ENCODE results near the gene C5orf46.
A peak's percentile ranks its signal among the peaks of the same experiment; 100 is the strongest.
"Not testable (repeated sequence)": the region's sequence is repeated elsewhere in the genome, so short reads cannot be mapped to it uniquely, and the experiment has no call there.

Gene C5orf46

DNA sequence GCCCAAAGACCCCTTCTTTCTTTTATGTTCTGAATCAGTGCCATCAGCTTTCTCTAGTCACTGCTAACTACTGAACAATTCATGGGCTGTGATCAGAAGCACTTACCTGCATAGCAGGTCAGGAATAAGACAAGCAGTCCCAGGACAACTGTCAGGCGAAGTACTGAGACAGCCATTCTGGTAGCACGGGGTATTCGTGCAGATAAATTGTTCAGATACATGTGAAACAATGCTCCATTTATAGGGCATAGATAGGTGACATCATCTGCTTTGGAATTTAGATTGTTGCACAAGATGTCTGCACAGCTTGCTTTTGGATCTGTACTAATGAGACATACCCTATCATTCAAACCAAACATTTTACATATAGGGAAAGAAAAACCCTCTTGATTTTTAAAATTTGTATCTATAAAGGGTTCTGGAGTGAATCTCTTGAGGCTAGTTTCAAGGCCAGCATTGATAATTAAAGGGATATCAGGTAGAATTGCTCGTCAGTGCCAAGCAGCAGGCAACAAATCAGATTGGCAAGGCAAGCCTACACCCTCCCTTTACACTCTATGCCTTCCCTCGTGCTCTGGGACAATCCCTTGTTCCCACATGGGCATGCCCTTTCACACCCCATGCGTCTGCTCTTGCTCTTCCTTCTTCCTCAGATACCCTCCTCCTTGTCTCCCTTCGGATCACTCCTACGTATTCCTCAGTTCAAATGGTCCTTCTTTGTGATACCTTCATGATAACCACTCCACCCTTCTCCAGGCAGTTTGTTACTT, at the start of gene C5orf46:
Gene C5orf46, minus strand, starts transcription at position 213 of the 770 bp plus-strand sequence. Its CDS starts 37 bp downstream, at position 176.
- DNase-seq (ENCODE audit: low spot score) = peak; percentile 30

- no peak for DNase-seq (ENCODE audit: low spot score)
Observed at GRCh38 chr5:147954971-147955370, 48.6 kb upstream of the C5orf46 start.

GRCh38 chr5:147949711-147950573, 43.6 kb upstream of the C5orf46 start:
- peak; percentile 45 for DNase-seq (ENCODE audit: low spot score)

DNA sequence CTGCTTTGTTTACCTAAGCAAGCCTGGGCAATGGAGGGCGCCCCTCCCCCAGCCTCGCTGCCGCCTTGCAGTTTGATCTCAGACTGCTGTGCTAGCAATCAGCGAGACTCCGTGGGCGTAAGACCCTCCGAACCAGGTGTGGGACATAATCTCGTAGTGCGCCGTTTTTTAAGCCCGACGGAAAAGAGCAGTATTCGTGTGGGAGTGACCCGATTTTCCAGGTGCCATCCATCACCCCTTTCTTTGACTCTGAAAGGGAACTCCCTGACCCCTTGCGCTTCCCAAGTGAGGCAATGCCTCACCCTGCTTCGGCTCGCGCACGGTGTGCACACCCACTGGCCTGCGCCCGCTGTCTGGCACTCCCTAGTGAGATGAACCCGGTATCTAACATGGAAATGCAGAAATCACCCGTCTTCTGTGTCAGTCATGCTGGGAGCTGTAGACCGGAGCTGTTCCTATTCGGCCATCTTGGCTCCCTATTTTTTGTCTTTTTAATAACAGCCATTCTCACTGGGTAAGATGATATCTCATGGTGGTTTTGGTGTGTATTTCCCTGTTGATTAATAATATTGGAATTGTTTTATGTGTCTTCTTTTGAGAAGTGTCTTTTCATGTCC, 40.4 kb upstream of the C5orf46 start:
- not testable (repeated sequence) for DNase-seq (ENCODE audit: low spot score)

GRCh38 chr5:147939431-147940114, 33.2 kb upstream of the C5orf46 start:
- DNase-seq (ENCODE audit: low spot score) = no peak

GRCh38 chr5:147935032-147935431, 28.7 kb upstream of the C5orf46 start:
- peak; percentile 66 for DNase-seq (ENCODE audit: low spot score)

- no peak for DNase-seq (ENCODE audit: low spot score)
Observed at GRCh38 chr5:147930769-147931168, 24.4 kb upstream of the C5orf46 start.

GRCh38 chr5:147927901-147928300, 21.6 kb upstream of the C5orf46 start:
- DNase-seq (ENCODE audit: low spot score) = no peak

DNA sequence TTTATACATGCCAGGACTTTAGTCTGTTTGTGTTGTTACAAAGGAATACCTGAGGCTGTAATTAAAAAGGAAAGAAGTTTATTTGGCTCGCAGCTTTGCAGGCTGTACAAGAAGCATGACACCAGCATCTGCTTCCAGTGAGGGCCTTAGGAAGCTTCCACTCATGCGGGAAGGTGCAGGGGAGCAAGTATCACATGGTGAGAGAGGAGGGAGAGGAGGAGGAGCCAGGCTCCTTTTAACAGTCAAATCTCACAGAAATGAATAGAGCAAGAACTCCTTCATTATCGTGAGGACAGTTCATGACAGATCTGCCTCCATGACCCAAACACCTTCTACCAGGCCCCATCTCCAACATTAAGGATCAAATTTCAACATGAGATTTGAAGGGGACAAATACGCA, 18.7 kb upstream of the C5orf46 start:
- no peak for DNase-seq (ENCODE audit: low spot score)

DNA sequence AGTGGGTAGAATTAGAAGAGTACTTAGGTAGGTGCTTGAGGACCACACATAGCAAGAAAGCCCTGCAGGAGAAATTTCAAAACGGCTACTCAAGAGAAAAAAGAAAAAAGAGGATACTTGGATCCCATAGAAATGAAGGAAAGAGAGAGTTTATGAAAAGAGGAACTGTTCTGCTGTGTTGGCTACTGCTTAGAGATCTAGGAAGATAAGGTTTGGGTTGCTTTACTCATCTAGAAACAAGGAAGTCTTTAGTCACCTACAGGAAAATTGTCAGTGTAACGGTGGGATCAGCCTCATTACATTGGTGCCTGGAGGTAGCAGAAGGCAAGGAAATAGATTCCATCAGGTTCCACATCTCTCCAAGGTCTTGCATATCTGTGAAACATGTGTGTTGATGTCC, 14.8 kb upstream of the C5orf46 start:
- DNase-seq (ENCODE audit: low spot score) = no peak

GRCh38 chr5:147920420-147921030, 14.2 kb upstream of the C5orf46 start:
- no peak for DNase-seq (ENCODE audit: low spot score)

DNA sequence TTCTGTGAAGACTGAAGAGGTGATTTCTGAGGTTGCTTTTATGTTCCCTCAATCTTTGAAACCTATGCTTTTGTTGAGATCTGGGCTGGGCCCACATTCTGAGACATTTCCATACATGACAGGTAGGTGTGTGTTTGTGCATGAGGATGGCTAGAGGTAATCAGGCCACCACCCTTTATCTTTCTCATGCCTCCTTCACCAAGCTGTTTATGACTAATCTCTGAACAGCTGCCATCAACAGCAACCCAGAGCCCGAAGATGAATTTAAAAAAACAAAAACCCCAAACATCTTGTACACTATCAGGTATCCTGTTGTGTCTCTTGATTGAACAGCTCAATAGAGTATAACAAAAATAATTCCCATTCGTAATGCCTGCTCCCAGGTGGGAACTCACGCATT, 12.6 kb upstream of the C5orf46 start:
- DNase-seq (ENCODE audit: low spot score) = no peak

GRCh38 chr5:147918101-147918685, 11.9 kb upstream of the C5orf46 start:
- DNase-seq (ENCODE audit: low spot score) = no peak

DNA sequence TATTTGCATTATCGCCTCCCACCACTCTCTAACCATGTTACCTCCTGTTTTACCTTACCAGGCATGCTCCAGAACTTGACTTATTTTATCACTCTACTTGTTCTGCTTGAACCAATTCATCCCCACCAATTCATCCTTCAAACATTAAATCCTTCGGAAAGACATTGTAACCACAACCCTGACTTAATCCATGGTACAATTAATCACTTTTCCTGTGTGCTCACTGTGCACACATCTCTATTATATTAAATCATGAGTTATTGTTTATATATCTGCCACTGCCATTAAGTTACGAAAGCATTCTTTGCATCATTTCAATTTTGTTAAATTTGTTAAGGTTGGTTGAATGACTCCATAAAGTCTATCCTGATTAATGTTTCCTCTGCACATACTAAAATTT, 7.4 kb upstream of the C5orf46 start:
- no peak for DNase-seq (ENCODE audit: low spot score)

DNA sequence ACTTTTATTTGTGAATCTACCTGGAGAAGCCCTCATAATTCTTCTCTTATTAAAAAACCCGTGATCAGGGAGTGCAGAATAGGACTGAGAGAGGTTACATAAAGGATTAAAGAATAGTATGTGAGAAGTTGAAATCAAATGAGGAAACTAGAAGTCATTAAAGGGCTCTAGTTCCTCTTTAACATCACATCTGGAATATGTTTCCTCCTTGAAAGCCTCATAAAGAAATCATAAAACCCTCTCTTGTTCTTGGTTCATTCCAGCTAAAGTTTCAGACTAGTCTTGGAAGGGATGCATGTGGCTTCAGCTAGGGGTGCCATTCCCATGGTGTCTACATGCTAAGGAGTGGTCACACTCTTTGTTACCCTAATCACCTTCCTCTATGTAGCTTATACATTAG, 5.7 kb upstream of the C5orf46 start:
- no peak for DNase-seq (ENCODE audit: low spot score)

DNA sequence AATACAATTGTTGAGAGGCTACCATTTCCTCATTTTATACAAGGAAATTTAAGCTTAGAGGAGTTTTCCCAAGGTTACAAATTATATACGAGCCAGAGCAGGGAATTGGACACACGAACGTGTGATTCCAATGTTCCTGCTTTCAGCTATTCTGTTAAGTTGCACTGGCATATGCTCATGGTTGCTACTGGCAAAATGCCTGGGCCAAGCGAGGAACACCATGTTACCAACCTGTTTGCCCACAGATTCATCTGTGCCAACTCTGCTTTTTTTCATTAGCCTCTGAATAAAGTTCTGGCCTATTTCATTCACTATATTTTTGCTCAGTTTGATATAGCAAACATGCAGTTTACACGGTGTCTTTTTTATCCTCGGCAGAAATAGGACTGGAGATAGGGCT, 5.1 kb upstream of the C5orf46 start:
- no peak for DNase-seq (ENCODE audit: low spot score)

- DNase-seq (ENCODE audit: low spot score) = no peak
Observed at GRCh38 chr5:147904110-147904509, 2.2 kb downstream of the C5orf46 start.

- no peak for DNase-seq (ENCODE audit: low spot score)
Observed at GRCh38 chr5:147902609-147903115, 3.7 kb downstream of the C5orf46 start.

- DNase-seq (ENCODE audit: low spot score) = no peak
Observed at GRCh38 chr5:147901599-147902039, 4.7 kb downstream of the C5orf46 start.

DNA sequence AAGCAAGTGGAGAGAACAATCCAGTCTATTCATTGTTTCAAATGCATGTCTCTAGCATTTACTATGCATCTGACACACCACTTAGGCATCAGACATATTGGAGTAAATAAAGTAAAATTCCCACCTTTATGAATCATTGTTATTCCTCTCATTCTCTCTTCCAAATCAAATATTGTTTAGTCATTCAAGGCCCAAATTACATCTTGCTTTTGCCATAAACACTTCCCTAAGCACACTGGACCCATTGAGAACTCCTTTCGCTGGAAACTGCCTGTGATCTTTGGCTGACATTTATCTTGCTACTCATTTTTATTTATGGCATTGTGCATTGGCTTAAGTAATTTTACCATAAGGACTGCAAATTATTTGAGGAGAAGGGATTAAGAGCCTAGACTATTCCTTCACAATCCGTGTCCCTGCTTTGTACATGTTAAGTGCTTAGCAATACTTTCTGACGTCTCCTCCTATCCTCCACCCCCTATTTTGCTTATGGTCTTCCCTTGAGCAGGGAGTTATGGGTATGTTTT, 7.4 kb downstream of the C5orf46 start:
- no peak for DNase-seq (ENCODE audit: low spot score)

GRCh38 chr5:147895864-147896263, 10.5 kb downstream of the C5orf46 start:
- no peak for DNase-seq (ENCODE audit: low spot score)

Measured in hepatic stellate cell (primary cell).